Measurements from ENCODE around the gene CEP164.

The CEP164 gene

DNA sequence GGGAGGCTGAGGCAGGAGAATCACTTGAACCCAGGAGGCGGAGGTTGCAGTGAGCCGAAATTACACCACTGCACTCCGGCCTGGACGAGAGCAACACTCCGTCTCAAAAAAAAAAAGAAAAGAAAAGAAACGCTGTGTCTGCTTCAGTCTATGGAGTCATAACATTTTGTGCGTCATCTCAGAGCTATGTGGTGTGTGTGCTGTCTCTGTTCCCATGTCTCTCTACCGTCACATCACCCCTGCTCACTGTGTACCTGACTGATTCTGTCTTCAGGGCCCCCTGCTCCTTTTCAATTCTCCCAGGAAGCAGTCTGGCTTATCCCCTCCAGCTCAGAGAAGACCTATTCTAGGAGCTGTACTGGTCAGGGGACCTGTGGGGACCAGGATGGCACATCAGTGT is 29.5 kb upstream of the CEP164 start:
- H3K36me3 Mint-ChIP-seq (ENCODE audit: low read depth), result peaks cover 2% of the 10 kb centered on the region
- no peaks in the 10 kb centered on the region for H3K27me3 Mint-ChIP-seq
- no peak overlapping the region for H3K4me3 Mint-ChIP-seq
- DNase-seq, result no peak
- H3K27ac Mint-ChIP-seq, result no peak overlapping the region
- no peaks in the 10 kb centered on the region for H3K9me3 Mint-ChIP-seq
- peaks cover 4% of the 10 kb centered on the region for H3K4me1 Mint-ChIP-seq (ENCODE audit: low read depth)

DNA sequence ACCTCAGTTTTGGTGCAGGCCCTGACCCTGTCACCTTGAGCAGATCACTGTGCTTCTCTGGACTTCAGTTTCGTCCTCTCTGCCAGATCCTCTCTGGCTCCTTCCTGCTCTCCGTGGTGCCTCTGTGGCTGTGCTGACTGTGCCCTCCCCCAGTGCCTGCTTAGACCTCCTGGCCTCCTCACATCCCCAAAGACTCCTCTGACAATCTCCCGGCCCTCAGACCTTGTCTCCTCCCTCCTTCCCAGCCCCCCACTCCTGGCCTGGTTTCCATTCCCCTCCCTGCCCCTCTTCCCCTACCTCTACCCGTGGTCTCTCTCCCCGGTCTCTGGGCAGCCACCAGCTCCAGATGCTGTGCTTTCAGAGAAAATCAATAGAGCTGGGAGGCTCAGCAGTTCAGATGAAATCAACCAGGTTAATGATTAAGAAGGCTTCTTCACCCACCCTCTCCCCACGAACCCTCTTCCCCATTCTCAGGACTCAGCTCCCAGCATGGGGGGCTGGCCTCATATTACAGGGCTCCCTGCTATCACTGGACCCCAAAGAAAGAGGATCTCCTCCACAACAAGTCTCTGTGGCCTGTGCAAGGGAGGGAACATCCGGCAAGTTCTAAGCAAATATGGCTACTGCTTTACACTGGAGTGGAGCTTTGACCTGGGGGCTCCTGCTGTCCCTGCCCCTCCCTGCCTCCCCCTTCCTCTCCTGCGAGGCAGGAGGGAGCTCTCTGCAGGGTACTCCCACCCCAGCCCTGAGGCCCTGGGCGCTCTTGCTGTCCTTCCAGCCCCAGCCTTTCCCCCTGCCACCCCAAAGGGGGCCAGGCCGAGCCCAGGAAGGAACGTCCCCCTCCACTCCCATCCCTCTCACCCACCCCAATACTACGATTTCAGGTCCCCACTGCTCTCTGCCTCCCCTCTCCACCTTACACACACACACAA is 28.0 kb upstream of the CEP164 start:
- Mint-ChIP-seq H3K27ac (no peak overlapping the region), H3K9me3 (no peaks in the 10 kb centered on the region), H3K27me3 (no peaks in the 10 kb centered on the region), H3K36me3 (ENCODE audit: low read depth) (no peaks in the 10 kb centered on the region), H3K4me3 (no peak overlapping the region), H3K4me1 (ENCODE audit: low read depth) (peaks cover 4% of the 10 kb centered on the region)
- DNase-seq, result no peak

DNA sequence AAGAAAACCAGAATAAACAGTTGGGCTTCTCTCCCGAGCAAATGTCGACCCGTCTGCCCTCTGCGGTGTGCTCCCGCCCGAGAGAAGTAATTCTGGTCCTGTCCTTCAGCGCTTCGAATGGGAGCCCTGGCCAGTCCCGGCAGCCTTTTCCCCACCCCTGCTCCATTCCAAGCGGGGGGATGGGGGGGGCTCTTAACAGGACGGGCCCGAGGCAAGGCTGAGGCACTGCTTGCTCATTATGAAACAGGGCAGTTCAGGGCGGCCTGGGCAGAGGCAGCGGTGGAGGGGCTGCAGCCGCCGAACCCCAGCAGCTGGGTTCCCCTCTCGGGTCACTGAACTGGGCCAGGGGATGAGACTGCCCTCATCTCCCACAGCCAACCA is 27.4 kb upstream of the CEP164 start:
- H3K36me3 Mint-ChIP-seq (ENCODE audit: low read depth), result no peaks in the 10 kb centered on the region
- H3K27me3 Mint-ChIP-seq, result no peaks in the 10 kb centered on the region
- DNase-seq, result no peak
- no peak overlapping the region for H3K27ac Mint-ChIP-seq
- H3K4me3 Mint-ChIP-seq, result no peak overlapping the region
- peaks cover 4% of the 10 kb centered on the region for H3K4me1 Mint-ChIP-seq (ENCODE audit: low read depth)
- no peaks in the 10 kb centered on the region for H3K9me3 Mint-ChIP-seq

DNA sequence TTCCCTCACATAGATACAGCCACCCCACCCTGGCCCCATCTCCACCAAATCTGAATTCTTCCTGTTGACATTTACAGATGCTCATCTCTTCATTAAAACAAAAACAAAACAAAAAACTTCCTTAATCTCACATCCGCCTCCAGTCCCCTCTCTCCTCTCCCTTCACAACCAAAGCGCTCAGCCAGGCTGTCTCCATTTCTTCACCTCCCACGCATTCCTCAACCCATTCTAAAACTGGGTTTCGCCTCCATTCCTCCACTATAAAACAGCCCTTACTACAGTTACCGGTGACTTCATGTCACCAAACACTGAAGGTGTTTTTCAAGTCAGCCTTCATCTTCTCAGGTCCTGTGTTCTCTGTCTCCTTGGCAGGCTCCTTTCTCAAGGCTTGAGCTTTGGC is 26.9 kb upstream of the CEP164 start:
- H3K27ac Mint-ChIP-seq, result no peak overlapping the region
- DNase-seq, result no peak
- peaks cover 4% of the 10 kb centered on the region for H3K4me1 Mint-ChIP-seq (ENCODE audit: low read depth)
- no peaks in the 10 kb centered on the region for H3K9me3 Mint-ChIP-seq
- H3K36me3 Mint-ChIP-seq (ENCODE audit: low read depth), result no peaks in the 10 kb centered on the region
- H3K4me3 Mint-ChIP-seq, result no peak overlapping the region
- H3K27me3 Mint-ChIP-seq, result no peaks in the 10 kb centered on the region

DNA sequence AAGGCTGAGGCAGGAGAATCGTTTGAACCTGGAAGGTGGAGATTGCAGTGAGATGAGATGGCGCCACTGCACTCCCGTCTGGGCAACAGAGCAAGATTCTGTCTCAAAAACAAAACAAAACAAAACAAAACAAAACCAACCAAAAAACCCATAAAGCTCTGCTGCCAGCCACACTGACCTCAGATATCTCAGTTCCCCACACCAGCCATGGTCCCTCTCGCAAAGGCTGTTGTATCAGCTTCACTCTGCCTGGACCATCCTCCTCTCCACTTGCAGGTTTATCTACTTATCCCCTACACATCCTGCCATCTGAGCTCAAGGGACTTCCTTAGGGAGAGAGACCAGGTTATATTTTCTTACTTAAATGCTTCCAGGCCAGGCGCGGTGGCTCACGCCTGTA is 25.4 kb upstream of the CEP164 start:
- Mint-ChIP-seq H3K9me3 (no peaks in the 10 kb centered on the region), H3K36me3 (ENCODE audit: low read depth) (no peaks in the 10 kb centered on the region), H3K4me3 (no peak overlapping the region), H3K27me3 (no peaks in the 10 kb centered on the region), H3K27ac (no peak overlapping the region), H3K4me1 (ENCODE audit: low read depth) (peaks cover 4% of the 10 kb centered on the region)
- DNase-seq, result no peak

DNA sequence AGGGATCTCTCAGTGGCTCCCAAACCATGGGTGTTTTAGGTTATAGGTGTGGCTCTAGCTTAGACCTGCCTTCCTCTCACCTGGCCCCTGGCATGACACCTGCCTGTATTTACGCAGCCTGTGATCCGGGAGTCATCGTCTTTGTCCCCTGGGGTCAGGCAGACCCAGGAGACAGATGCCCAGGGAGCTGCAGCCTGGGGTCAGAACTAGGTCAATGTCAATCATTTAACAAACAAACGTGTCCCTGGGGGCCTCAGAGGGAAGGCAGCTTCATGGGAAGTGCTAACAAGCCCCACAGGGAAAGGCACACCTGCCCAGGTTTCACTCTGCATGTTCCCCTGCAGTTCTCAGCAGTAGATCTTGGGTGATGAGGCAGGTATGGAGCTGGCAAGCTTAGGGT is 24.6 kb upstream of the CEP164 start:
- Mint-ChIP-seq H3K4me3 (no peak overlapping the region), H3K4me1 (ENCODE audit: low read depth) (peaks cover 4% of the 10 kb centered on the region), H3K27ac (no peak overlapping the region), H3K27me3 (no peaks in the 10 kb centered on the region), H3K36me3 (ENCODE audit: low read depth) (no peaks in the 10 kb centered on the region), H3K9me3 (no peaks in the 10 kb centered on the region)
- no peak for DNase-seq

DNA sequence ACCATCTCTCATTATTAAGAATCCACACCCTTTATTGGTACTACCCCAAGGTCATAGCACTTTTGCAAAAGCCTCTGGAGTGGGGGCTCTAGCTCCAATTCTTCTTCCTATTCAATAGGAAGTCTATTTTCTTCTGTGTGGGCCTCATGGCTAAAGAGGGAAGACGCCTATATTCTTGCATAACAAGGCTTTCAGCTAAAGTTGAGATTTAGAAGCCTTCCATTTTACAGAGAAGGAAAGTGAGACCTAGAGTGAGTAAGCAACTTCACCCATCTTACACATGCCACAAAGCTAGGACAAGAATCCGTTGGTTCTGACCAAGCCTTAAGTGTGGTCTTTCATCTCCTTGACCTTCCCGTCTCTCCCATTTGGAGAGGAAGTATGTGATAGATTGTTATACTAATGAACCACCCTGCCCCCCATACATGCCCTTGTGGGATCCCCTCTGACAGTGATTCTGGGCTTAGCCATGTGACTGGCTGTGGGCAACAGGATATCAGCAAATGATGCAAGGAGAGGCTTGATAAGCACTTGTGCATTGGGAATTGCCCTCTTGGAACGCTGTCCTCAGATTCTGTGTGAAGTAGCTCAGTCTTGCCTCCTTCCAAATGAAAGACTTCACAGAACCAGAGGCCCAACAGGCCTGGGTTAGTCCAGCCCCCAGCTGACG is 23.9 kb upstream of the CEP164 start:
- DNase-seq, result no peak
- Mint-ChIP-seq H3K4me1 (ENCODE audit: low read depth) (peaks cover 4% of the 10 kb centered on the region), H3K27me3 (no peaks in the 10 kb centered on the region), H3K4me3 (no peak overlapping the region), H3K27ac (no peak overlapping the region), H3K9me3 (no peaks in the 10 kb centered on the region), H3K36me3 (ENCODE audit: low read depth) (no peaks in the 10 kb centered on the region)

DNA sequence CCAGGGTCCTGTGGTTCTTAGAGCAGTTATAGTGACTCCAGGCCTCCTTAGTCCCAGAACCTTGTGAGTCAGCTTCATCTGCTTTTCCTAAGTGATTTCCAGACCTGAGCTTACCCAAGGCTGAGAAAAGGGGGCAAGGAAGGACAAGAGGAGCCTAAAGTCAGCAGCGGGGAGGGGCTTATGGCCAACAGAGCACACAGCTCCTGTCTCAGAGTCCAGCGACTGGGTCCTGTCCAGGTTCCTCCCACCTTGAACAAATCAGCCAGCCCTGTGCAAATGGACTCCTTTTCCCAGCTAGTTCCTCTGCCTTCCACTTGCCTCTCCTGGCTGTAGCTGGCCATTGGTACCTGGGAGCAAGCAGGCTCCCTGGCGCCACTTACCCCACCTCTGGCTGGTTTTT is 22.5 kb upstream of the CEP164 start:
- H3K9me3 Mint-ChIP-seq, result no peaks in the 10 kb centered on the region
- H3K4me3 Mint-ChIP-seq, result no peak overlapping the region
- no peak overlapping the region for H3K27ac Mint-ChIP-seq
- H3K27me3 Mint-ChIP-seq, result no peaks in the 10 kb centered on the region
- peaks cover 4% of the 10 kb centered on the region for H3K4me1 Mint-ChIP-seq (ENCODE audit: low read depth)
- DNase-seq, result no peak
- no peaks in the 10 kb centered on the region for H3K36me3 Mint-ChIP-seq (ENCODE audit: low read depth)

DNA sequence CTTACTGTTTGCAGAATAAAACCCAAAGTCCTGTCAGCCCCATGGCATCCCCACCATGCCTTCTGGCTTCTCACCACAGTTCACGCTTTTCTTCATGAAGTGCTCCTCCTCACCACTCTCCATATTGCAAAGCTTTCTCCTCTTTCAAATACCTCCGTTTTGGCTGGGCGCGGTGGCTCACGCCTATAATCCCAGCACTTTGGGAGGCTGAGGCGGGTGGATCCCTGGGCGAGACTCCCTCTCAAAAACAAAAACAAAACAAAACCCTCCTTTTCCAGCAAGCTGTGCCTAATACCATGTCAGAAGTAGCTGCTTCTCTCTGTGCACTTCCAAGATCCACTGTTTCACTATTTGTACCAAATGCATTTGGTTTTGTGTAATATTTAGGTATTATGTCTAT is 18.3 kb upstream of the CEP164 start:
- Mint-ChIP-seq H3K4me3 (no peak overlapping the region), H3K4me1 (ENCODE audit: low read depth) (no peaks in the 10 kb centered on the region), H3K27ac (no peak overlapping the region), H3K27me3 (peaks cover 8% of the 10 kb centered on the region), H3K9me3 (no peaks in the 10 kb centered on the region), H3K36me3 (ENCODE audit: low read depth) (no peaks in the 10 kb centered on the region)
- DNase-seq, result no peak

DNA sequence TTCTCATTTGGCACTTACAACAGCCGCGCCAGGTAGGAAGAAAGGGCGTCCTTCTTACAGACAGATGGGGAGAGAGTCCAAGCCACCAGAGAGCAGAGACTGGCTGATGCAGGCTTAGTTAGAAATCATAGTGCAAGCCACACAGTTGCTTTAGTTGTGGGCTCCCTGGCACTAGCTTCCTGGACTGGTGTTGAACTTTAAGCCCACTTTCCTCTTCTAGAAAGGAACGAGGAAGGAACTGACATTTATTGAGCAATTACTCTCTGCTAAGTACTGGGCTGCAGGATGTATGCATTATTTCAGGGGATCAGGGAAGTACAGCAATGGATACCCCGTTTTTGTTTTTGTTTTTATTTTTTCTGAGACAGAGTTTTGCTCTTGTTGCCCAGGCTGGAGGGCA is 14.6 kb upstream of the CEP164 start:
- Mint-ChIP-seq H3K4me1 (ENCODE audit: low read depth) (peaks cover 8% of the 10 kb centered on the region), H3K9me3 (no peaks in the 10 kb centered on the region), H3K27ac (no peak overlapping the region), H3K36me3 (ENCODE audit: low read depth) (no peaks in the 10 kb centered on the region), H3K27me3 (peaks cover 35% of the 10 kb centered on the region), H3K4me3 (no peak overlapping the region)
- no peak for DNase-seq

DNA sequence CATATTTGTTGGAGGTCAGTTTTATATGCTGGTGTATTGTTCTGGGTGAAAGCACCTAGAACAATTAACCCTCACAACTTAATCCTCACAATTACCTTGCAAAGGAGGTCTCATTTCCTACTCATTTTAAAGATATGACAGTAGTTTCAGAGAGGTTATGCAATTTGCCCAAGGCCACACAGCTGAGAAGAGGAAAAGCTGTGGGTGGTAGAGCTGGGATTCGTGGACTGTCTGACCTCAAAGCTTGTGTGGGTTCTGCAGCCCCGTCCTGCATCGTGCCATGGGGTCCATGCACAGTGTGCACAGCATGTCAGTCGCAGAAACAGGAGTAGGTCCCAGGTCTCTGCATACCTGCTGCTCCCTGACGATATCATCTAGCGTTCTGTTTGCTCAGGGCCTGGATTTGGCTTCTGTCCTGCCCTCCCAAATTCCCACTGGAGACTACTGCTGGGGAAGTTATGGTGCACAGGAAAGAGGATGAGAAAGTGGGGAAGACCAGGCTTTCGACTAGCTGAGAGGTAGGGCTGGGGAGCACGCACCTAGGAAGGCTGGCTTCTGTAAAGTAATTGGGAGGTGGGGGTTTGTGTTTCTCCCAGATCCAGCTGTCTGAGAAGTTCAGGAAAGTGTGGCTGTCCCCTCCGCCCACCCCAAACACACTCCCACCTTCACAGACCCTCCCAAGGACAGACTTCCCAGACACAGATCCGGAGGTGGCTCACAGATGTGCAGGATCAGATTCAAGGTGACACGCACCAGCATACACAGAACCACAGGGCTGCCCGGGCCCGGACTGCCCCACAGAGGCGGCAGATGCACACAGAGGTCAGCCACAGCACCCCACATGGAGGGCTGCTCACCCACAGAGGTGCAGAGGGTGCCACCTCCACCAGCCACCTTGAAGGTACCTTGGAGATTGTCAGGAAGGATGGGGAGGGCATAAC is 13.6 kb upstream of the CEP164 start:
- H3K27ac Mint-ChIP-seq, result no peak overlapping the region
- no peak for DNase-seq
- H3K4me3 Mint-ChIP-seq, result peak overlapping the region; percentile 39
- H3K9me3 Mint-ChIP-seq, result no peaks in the 10 kb centered on the region
- H3K27me3 Mint-ChIP-seq, result peaks cover 35% of the 10 kb centered on the region
- no peaks in the 10 kb centered on the region for H3K36me3 Mint-ChIP-seq (ENCODE audit: low read depth)
- peaks cover 8% of the 10 kb centered on the region for H3K4me1 Mint-ChIP-seq (ENCODE audit: low read depth)

DNA sequence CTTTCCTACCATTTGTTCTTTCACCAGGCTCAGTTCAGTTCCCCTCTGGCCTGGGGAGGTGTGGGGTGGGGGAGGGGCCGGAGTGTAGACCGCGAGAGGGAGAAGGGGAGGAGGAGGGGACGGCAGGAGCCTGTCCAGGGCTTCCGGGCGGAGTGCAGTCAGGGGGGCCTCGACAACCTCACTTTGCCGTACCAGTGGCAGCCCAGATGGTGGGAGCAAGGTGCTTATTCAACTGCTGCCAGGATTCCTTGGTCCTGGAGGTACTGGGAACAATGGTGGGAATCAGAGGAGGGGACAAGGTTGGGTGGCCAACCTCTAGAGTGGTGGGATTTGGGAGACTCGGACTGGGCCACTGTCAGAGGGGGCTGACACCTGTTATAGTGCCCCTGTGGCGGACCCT is 12.8 kb upstream of the CEP164 start:
- no peak for DNase-seq
- no peaks in the 10 kb centered on the region for H3K36me3 Mint-ChIP-seq (ENCODE audit: low read depth)
- H3K27me3 Mint-ChIP-seq, result peaks cover 35% of the 10 kb centered on the region
- no peaks in the 10 kb centered on the region for H3K9me3 Mint-ChIP-seq
- peaks cover 8% of the 10 kb centered on the region for H3K4me1 Mint-ChIP-seq (ENCODE audit: low read depth)
- H3K4me3 Mint-ChIP-seq, result peak overlapping the region; percentile 59
- H3K27ac Mint-ChIP-seq, result no peak overlapping the region

DNA sequence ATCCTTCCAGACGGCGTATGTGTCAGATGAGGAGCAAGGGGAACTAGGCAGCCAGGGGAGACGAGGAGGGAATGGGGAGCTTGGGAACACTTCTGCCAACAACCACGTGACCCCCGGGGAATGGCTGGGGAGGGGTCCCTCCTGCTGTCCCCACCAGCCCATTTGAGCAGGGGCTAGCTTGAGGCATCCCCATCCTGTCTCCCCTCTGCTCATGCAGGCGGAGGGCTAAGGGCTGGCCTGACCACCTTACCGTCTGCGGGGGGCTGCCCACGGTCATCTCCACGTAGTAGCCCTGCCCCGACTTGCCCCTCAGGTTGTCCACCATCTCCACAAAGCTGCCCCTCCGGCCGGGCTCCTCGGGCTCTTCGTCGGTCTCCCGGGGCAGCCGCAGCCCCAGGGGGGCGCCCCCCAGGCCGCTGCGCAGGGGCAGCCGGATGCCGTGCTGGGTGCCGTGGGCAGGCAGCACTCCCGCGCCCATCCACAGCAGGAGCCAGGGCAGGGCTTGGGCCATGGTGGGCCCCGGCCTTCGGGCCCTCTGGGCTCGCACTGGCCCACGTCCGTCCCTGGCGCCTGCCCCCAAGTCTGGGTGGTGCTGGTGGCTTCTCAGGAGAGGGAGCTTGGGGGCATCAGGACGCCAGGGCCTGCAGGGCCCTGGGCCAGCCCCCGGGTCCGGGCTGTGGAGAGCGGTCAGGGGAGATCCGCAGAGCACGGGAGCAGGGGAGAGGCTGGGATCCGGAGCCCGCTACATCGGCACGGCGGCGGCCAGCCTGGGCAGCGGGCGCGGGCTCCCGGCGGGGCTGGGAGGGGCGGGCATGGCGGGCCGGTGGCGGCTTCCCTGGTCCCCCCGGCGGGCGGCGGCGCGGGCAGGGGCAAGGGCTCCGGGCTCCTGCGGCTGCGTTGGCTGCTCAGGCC is 12.1 kb upstream of the CEP164 start:
- Mint-ChIP-seq H3K9me3 (no peaks in the 10 kb centered on the region), H3K4me1 (ENCODE audit: low read depth) (peaks cover 8% of the 10 kb centered on the region), H3K36me3 (ENCODE audit: low read depth) (no peaks in the 10 kb centered on the region), H3K27me3 (peaks cover 35% of the 10 kb centered on the region), H3K4me3 (peak overlapping the region; percentile 75), H3K27ac (no peak overlapping the region)
- DNase-seq, result no peak

All from activated T-cell treated with anti-CD3 and anti-CD28 coated beads, Interleukin-2, amount 50 U/mL, for 24 hours (primary cell).